Measurements from ENCODE around the gene ELL. TPM values are rescaled to one million over a fixed set of nuclear protein-coding genes. Genes with fewer than 3 reads are reported as not detected.

The ELL gene
- polyA plus RNA-seq, 3 donors: 12.2 to 35.3 (median 12.6) TPM

DNA sequence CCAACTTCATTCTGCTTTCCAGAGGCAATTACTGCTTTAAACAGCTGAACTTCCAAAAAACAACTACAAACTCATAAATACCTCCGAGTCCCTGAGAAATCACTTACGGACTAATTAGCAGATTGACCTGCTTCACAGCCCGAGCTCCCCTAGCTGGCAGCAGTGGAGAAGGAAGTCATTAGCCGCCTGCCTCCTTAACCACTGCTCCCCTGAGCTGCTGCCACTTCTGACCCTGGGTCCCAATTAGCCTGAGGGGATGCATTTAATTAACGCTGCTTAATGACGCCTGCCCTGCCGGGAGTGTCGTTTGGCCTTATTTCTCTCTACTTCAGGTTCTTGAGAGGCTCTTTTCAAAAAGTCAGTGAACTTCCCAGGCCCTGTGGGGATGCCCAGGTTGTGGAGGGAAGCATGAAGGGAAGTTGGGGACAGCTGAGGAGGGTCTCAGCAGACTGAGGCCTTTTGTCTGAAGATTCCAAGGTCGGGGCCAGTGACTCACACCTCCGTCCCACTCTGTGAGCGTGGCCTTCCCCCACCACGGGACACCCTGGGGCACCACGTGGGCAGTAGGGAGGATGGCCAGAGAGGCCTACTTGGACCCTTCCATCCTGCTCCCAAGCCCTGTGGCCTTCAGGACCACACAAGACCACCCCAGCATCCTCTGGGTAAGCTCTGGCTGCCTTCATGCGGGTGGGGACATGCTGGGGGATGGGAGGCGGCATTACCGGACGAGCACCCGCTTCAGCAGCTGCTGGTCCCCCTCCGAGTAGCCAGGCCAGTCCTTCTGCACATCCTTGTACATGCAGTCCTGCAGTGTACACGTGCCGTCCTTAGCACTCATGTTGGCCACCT lies 64.2 kb downstream of the ELL start:
- H3K9me3 ChIP-seq (replicated peaks in 1 of 2; ENCODE audit: control insufficient read depth in 1 of 2, insufficient read depth in 1 of 2, low read length in 2 of 2): no peaks in the 10 kb centered on the region
- Mint-ChIP-seq H3K9me3 (no peaks in the 10 kb centered on the region), H3K4me3 (no peak overlapping the region), H3K27ac (no peak overlapping the region), H3K4me1 (no peaks in the 10 kb centered on the region), H3K36me3 (peaks cover 76 to 96% of the 10 kb centered on the region in 2 donors), H3K27me3 (ENCODE audit: low read depth in 3 of 3) (peaks cover 0 to 3% (median under 1%) of the 10 kb centered on the region in 3 donors)
- intact Hi-C loops (cut with micrococcal nuclease): loop anchor here in 1 of 2 donors (10.0 kb wide), 1 partner anchor 127 kb away; the partner anchor contains the start of gene REX1BD
- DNase-seq: no peak
- H3K9ac ChIP-seq (ENCODE audit: insufficient read depth, low read length, poor library complexity, severe bottlenecking): no peak overlapping the region
- no peak overlapping the region for H2AFZ ChIP-seq (ENCODE audit: insufficient read depth, low read depth, low read length, poor library complexity, severe bottlenecking)
- peaks cover 69 to 90% of the 10 kb centered on the region in 2 donors for H3K36me3 ChIP-seq (replicated peaks in 1 of 2; ENCODE audit: control insufficient read depth in 1 of 2, insufficient read depth in 2 of 2, low read length in 2 of 2)
- no peak for TF ChIP-seq CTCF (IDR thresholded peaks at IDR 0.05)
- no peaks in the 10 kb centered on the region for H3K4me1 ChIP-seq (ENCODE audit: control insufficient read depth in 1 of 2, insufficient read depth in 2 of 2, low read length in 2 of 2)
- no peak overlapping the region for H3K4me3 ChIP-seq (replicated peaks in 1 of 3; ENCODE audit: low read depth in 2 of 3, low read length in 3 of 3)
- no peaks in the 10 kb centered on the region for H3K27me3 ChIP-seq (ENCODE audit: control insufficient read depth in 2 of 2, insufficient read depth in 2 of 2, low read length in 2 of 2)
- no peaks in the 10 kb centered on the region for H3K79me2 ChIP-seq (ENCODE audit: insufficient read depth, low read length)
- H4K20me1 ChIP-seq (ENCODE audit: insufficient read depth, low read length): peaks cover 97% of the 10 kb centered on the region
- H3K4me2 ChIP-seq (replicated peaks; ENCODE audit: extremely low read depth, low read length, poor library complexity, severe bottlenecking): no peak overlapping the region
- 96% methylated on average over 21 of the region's 21 CpGs for WGBS (ENCODE audit: insufficient coverage)
- H3K27ac ChIP-seq (ENCODE audit: low read depth in 1 of 2, low read length in 2 of 2): no peak overlapping the region

- intact Hi-C loops (cut with micrococcal nuclease): loop anchor here (1.0 to 10.0 kb wide), 2 partner anchors 8 to 128 kb away; partner anchors contain the start of gene REX1BD (in 1 of the 2)
- Mint-ChIP-seq H3K27ac (no peak overlapping the region), H3K36me3 (peaks cover 82 to 96% of the 10 kb centered on the region in 2 donors), H3K4me3 (no peak overlapping the region), H3K9me3 (no peaks in the 10 kb centered on the region), H3K27me3 (ENCODE audit: low read depth in 3 of 3) (peaks cover 0 to 5% (median 2%) of the 10 kb centered on the region in 3 donors), H3K4me1 (no peaks in the 10 kb centered on the region)
- no peaks in the 10 kb centered on the region for H3K27me3 ChIP-seq (ENCODE audit: control insufficient read depth in 2 of 2, insufficient read depth in 2 of 2, low read length in 2 of 2)
- no peak for TF ChIP-seq CTCF (IDR thresholded peaks at IDR 0.05)
- 81% methylated on average over 4 of the region's 9 CpGs for WGBS (ENCODE audit: insufficient coverage)
- no peak for DNase-seq
- H3K9me3 ChIP-seq (replicated peaks in 1 of 2; ENCODE audit: control insufficient read depth in 1 of 2, insufficient read depth in 1 of 2, low read length in 2 of 2): no peaks in the 10 kb centered on the region
- H2AFZ ChIP-seq (ENCODE audit: insufficient read depth, low read depth, low read length, poor library complexity, severe bottlenecking): no peak overlapping the region
- H3K36me3 ChIP-seq (replicated peaks in 1 of 2; ENCODE audit: control insufficient read depth in 1 of 2, insufficient read depth in 2 of 2, low read length in 2 of 2): peaks cover 66 to 90% of the 10 kb centered on the region in 2 donors
- H3K4me3 ChIP-seq (replicated peaks in 1 of 3; ENCODE audit: low read depth in 2 of 3, low read length in 3 of 3): no peak overlapping the region
- H3K9ac ChIP-seq (ENCODE audit: insufficient read depth, low read length, poor library complexity, severe bottlenecking): no peak overlapping the region
- no peak overlapping the region for H3K27ac ChIP-seq (ENCODE audit: low read depth in 1 of 2, low read length in 2 of 2)
- no peaks in the 10 kb centered on the region for H3K79me2 ChIP-seq (ENCODE audit: insufficient read depth, low read length)
- no peaks in the 10 kb centered on the region for H3K4me1 ChIP-seq (ENCODE audit: control insufficient read depth in 1 of 2, insufficient read depth in 2 of 2, low read length in 2 of 2)
- H4K20me1 ChIP-seq (ENCODE audit: insufficient read depth, low read length): peaks cover 97% of the 10 kb centered on the region
- H3K4me2 ChIP-seq (replicated peaks; ENCODE audit: extremely low read depth, low read length, poor library complexity, severe bottlenecking): no peak overlapping the region
These were observed 64.9 kb downstream of the ELL start for GRCh38 chr19:18456974-18457373.

Data from CD14-positive monocyte (primary cell).